Upper lobe of left lung (tissue), 6 donors: ENCODE measurements around the gene PRSS36. TPM values are rescaled to one million over a fixed set of nuclear protein-coding genes. Genes with fewer than 3 reads are reported as not detected.
"Not testable (repeated sequence)": the region's sequence is repeated elsewhere in the genome, so short reads cannot be mapped to it uniquely, and the experiment has no call there.

Experiments
- ATAC-seq, 2 donors: fragments of 200-7000 bp; cut with Tn5 transposase; one replicate each; pipeline ENCODE4 v1.9.1; 2022; ENCODE audit warnings: mild to moderate bottlenecking in 2 of 2, moderate library complexity in 2 of 2; ENCODE audit not compliant: low FRiP score in 2 of 2
- DNase-seq, 2 donors: peaks; one replicate each; pipeline ENCODE4 v3.0.0-alpha.2; 2019 to 2020
- H3K27ac ChIP-seq, 4 donors: fragments of 200-600 bp; sonication (generic); one replicate each; pipeline ENCODE4 v1.5.1; 2016 to 2019
- H3K27me3 ChIP-seq, 4 donors: fragments of 200-600 bp; sonication (generic); one replicate each; pipeline ENCODE4 v1.5.1; 2017 to 2019
- H3K36me3 ChIP-seq, 4 donors: fragments of 200-600 bp; sonication (generic); one replicate each; pipeline ENCODE4 v1.5.1; 2016 to 2019
- H3K4me1 ChIP-seq, 4 donors: fragments of 200-600 bp; sonication (generic); one replicate each; pipeline ENCODE4 v1.5.1; 2018 to 2019
- H3K4me3 ChIP-seq, 4 donors: fragments of 200-600 bp; sonication (generic); one replicate each; pipeline ENCODE4 v1.5.1; 2017 to 2019; ENCODE audit warnings: mild to moderate bottlenecking in 2 of 4, moderate library complexity in 1 of 4
- H3K9me3 ChIP-seq, 4 donors: fragments of 200-600 bp; sonication (generic); one replicate each; pipeline ENCODE4 v1.5.1; 2018 to 2019
- EP300 ChIP-seq, 4 donors: sonication (generic); formaldehyde crosslinking; IDR thresholded peaks; one replicate each; pipeline ENCODE4 v1.5.1; 2017; ENCODE audit warnings: antibody characterized with exemption in 4 of 4, control low read depth in 2 of 4
- POLR2A ChIP-seq, 4 donors: fragments of 450-650 bp; IDR thresholded peaks; one replicate each; pipeline ENCODE4 v1.5.1; 2016 to 2017; ENCODE audit warnings: antibody characterized with exemption in 4 of 4, mild to moderate bottlenecking in 2 of 4
- POLR2AphosphoS5 ChIP-seq, 2 donors: sonication (generic); formaldehyde crosslinking; IDR thresholded peaks; one replicate each; pipeline ENCODE4 v1.5.1; 2017; ENCODE audit warnings: antibody characterized with exemption in 2 of 2
- WGBS, 2 donors: methylation state at CpG; one replicate each; pipeline ENCODE4 v1.1.5; 2017 to 2018; 5-methylcytosine and 5-hydroxymethylcytosine counted together
- total RNA-seq, 6 donors: library from RNA; depleted of rRNA in 4 of 6; stranded (reverse); fragments of >200 nt in 4 of 6; gene quantifications; one replicate each; pipeline versions ENCODE4 v1.1.0 to v1.2.1, GENCODE V29; 2016 to 2021
- TF ChIP-seq, protein P1 (sequence below), 6 experiments: fragments of 450-650 bp in 4 of 6; fragments of 200-600 bp in 2 of 6; sonication (generic) in 2 of 6; IDR thresholded peaks; one replicate each; pipeline ENCODE4 v1.5.1; 2016 to 2019; ENCODE audit warnings: antibody characterized with exemption in 6 of 6
- donor health status: DM: no; HTN: no; CAD: no; lungs with moderate emphysema.
- donor health status: DM: no; HTN: yes; CAD: no; lungs with severe emphysema.

Gene PRSS36
- total RNA-seq, 6 donors from 2014 or later, result 1.4 to 61.8 (median 5.6) TPM

DNA sequence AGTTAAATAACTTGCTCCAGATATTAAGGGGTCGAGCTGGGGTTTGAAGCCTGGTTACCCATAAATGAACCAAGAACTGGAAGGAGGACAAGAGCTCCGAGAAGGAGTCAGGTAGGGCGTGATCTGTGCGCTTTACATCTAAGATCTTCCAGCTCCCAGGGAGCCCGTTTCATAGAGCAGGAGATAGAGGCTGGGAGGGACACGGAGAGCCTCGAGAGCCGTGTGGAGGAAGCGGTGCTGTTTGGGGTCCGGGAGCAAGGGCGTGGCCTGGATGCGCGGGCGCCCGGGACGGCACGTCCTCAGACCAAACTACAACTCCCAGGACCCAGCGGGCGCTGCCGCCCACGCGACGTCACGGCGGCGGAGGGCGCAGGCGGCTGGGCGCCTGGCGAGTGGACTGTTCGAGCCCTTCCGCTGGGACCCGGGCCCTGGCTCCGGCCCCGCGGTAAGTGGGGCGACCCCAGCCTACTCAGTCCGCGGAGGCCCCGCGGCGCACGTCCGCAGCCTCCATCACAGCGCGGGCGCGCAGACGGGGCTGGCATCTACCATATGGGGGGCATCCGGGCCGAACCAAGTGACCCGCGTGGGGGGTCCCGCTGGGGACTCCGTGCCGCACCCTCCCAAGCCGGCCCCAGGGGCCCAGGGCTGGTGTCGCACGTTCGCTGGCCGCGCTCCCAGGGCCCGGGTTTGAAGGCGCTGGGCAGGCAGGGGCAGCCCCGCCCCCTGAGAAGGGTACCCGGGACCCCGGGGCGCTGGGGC, 41.7 kb downstream of the PRSS36 start, which contains the start of gene BCKDK:
Gene BCKDK (plus strand): TSS at position 352 of the 759 bp plus-strand sequence. CDS start 838 bp downstream, outside the sequence.
- 10 to 29% methylated on average over 8 to 23 of the region's 68 CpGs for WGBS, 2 donors
- peak within 1 kb of the TSS; percentile 78 to 93 (median 89) for H3K27ac ChIP-seq
- peak; percentile 78 to 96 for DNase-seq

DNA sequence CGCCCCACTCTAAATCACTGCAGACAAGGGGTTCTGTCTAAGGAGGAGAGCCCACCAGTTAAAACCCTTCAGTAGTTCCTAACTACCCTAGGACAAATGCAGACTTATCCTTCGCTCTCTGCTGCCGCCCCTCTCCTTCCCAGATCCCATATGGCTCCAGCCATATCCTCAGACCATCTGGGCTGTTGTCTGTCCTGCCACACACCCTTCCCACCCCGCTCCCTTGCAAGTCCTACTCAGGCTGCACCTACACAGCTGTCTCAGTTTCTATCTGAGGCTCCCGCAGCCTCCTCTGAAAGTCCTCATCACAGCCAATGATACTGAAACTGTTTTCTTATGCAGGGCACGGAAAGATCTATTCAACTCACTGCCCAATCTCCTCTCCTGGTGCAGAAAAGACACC, 42.4 kb downstream of the PRSS36 start:
- Histone ChIP-seq H3K36me3 (peaks cover 11 to 33% (median 28%) of the 10 kb centered on the region in 4 donors), H3K9me3 (no peaks in the 10 kb centered on the region), H3K27ac (peak overlapping the region in 2 of 4 donors; percentile 91 to 93), H3K27me3 (no peaks in the 10 kb centered on the region), H3K4me1 (peaks cover 15 to 30% (median 18%) of the 10 kb centered on the region in 4 donors), H3K4me3 (no peak overlapping the region)
- ATAC-seq (no peak), DNase-seq (no peak)
- WGBS, 2 donors, result 90 to 99% methylated on average over 6 of the region's 6 CpGs
- TF ChIP-seq EP300 (IDR thresholded peaks at IDR 0.05) (no peak), POLR2AphosphoS5 (IDR thresholded peaks at IDR 0.05) (no peak), POLR2A (IDR thresholded peaks at IDR 0.05) (no peak)
- TF ChIP-seq, protein P1, sequence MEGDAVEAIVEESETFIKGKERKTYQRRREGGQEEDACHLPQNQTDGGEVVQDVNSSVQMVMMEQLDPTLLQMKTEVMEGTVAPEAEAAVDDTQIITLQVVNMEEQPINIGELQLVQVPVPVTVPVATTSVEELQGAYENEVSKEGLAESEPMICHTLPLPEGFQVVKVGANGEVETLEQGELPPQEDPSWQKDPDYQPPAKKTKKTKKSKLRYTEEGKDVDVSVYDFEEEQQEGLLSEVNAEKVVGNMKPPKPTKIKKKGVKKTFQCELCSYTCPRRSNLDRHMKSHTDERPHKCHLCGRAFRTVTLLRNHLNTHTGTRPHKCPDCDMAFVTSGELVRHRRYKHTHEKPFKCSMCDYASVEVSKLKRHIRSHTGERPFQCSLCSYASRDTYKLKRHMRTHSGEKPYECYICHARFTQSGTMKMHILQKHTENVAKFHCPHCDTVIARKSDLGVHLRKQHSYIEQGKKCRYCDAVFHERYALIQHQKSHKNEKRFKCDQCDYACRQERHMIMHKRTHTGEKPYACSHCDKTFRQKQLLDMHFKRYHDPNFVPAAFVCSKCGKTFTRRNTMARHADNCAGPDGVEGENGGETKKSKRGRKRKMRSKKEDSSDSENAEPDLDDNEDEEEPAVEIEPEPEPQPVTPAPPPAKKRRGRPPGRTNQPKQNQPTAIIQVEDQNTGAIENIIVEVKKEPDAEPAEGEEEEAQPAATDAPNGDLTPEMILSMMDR (IDR thresholded peaks at IDR 0.05), result no peak

More for the DNA sequence above, 41.7 kb downstream of the PRSS36 start, which contains the start of gene BCKDK:
- no peaks in the 10 kb centered on the region for H3K9me3 ChIP-seq
- TF ChIP-seq EP300 (IDR thresholded peaks at IDR 0.05), result no peak
- TF ChIP-seq POLR2AphosphoS5 (IDR thresholded peaks at IDR 0.05), result peak; percentile 47 to 78
- TF ChIP-seq POLR2A (IDR thresholded peaks at IDR 0.05), result peak in 2 of 4 donors; percentile 12 to 79
- TF ChIP-seq, protein P1 (IDR thresholded peaks at IDR 0.05), result no peak
- no peaks in the 10 kb centered on the region for H3K27me3 ChIP-seq
- H3K36me3 ChIP-seq, result peaks cover 11 to 39% (median 30%) of the 10 kb centered on the region in 4 donors
- H3K4me3 ChIP-seq, result peak within 1 kb of the TSS; percentile 68 to 97 (median 78)
- peaks cover 15 to 37% (median 19%) of the 10 kb centered on the region in 4 donors for H3K4me1 ChIP-seq
- ATAC-seq, result peak in 1 of 2 donors; percentile 92

DNA sequence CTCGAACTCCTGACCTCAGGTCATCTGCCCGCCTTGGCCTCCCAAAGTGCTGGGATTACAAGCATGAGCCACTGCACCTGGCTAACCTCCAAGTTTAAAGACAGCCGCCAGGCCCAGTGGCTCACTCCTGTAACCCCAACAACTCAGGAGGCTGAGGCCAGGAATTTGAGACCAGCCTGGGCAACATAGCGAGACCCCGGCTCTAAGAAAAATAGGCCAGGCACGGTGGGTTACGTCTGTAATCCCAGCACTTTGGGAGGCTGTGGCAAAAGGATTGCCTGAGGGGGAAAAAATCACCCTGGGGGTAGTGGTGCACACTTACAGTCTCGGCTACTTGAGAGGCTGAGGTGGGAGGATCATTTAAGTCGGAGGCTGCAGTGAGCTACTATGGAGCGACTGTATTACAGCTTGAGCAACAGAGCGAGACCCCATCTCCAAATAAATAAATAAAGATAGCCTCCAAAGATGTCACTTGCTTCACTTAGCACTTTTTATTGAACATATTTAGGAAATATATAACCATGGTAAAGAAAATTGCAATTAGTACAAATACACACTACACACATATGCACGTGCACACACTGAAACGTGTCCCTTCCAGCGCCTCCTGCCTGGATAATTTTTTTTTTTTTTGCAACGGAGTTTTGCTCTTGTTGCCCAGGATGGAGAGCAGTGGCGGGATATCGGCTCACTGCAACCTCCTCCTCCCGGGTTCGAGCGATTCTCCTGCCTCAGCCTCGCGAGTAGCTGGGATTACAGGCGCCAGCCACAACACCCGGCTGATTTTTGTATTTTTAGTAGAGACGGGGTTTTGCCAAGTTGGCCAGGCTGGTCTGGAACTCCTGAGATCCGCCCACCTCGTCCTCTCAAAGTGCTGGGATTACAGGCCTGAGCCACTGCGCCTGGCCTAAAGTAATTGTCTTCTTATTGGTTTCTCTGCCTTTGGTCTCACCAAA, 43.1 kb downstream of the PRSS36 start:
- Histone ChIP-seq H3K4me1 (peaks cover 15 to 27% (median 18%) of the 10 kb centered on the region in 4 donors), H3K36me3 (peaks cover 7 to 27% (median 21%) of the 10 kb centered on the region in 4 donors), H3K27me3 (no peaks in the 10 kb centered on the region), H3K27ac (no peak overlapping the region), H3K9me3 (no peaks in the 10 kb centered on the region), H3K4me3 (no peak overlapping the region)
- DNase-seq, result no peak
- TF ChIP-seq EP300 (IDR thresholded peaks at IDR 0.05) (no peak), POLR2AphosphoS5 (IDR thresholded peaks at IDR 0.05) (no peak), POLR2A (IDR thresholded peaks at IDR 0.05) (no peak)
- TF ChIP-seq, protein P1 (IDR thresholded peaks at IDR 0.05), result no peak
- ATAC-seq, result no peak
- WGBS, 2 donors, result 95% methylated on average over 27 to 28 of the region's 28 CpGs

DNA sequence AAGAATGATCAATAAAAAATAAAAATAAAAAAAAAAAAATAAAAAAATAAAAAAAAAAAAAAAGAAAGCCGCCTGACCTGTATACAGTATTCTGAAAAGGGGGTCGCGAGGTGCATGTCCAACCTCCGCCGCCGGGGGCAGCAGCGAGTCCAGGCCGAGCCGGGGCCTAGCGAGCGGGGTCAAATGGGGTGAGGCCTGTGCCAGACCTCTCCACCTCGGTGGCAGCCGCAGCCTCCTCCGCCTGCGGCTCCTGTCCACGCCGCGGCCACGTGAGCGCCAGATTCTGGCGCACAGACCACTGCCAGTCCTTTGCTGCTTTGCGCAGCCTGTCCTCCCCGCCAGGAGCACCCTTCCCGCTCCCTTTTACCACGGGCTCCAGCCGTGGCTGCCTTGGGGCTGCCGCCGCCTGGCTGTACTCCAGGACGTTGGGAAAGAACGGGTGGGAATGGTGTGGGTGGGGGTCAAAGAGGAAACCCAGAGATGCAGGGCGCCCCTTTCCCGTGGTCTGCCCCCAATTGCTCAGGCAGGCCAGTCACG, 44.1 kb downstream of the PRSS36 start:
- Histone ChIP-seq H3K4me1 (peaks cover 15 to 27% (median 18%) of the 10 kb centered on the region in 4 donors), H3K36me3 (peaks cover 3 to 16% (median 11%) of the 10 kb centered on the region in 4 donors), H3K4me3 (peak overlapping the region in 3 of 4 donors; percentile 5 to 38 (median 23)), H3K27me3 (no peaks in the 10 kb centered on the region), H3K9me3 (no peaks in the 10 kb centered on the region), H3K27ac (peak overlapping the region in 3 of 4 donors; percentile 60 to 74 (median 69))
- TF ChIP-seq POLR2A (IDR thresholded peaks at IDR 0.05), result peak in 1 of 4 donors; percentile 28
- no peak for TF ChIP-seq EP300 (IDR thresholded peaks at IDR 0.05)
- TF ChIP-seq, protein P1 (IDR thresholded peaks at IDR 0.05), result peak; percentile 74 to 90 (median 85)
- peak; percentile 42 to 49 for TF ChIP-seq POLR2AphosphoS5 (IDR thresholded peaks at IDR 0.05)
- WGBS, 2 donors, result 8 to 11% methylated on average over 30 to 33 of the region's 33 CpGs
- peak; percentile 93 for ATAC-seq
- DNase-seq, result peak; percentile 92 to 98

DNA sequence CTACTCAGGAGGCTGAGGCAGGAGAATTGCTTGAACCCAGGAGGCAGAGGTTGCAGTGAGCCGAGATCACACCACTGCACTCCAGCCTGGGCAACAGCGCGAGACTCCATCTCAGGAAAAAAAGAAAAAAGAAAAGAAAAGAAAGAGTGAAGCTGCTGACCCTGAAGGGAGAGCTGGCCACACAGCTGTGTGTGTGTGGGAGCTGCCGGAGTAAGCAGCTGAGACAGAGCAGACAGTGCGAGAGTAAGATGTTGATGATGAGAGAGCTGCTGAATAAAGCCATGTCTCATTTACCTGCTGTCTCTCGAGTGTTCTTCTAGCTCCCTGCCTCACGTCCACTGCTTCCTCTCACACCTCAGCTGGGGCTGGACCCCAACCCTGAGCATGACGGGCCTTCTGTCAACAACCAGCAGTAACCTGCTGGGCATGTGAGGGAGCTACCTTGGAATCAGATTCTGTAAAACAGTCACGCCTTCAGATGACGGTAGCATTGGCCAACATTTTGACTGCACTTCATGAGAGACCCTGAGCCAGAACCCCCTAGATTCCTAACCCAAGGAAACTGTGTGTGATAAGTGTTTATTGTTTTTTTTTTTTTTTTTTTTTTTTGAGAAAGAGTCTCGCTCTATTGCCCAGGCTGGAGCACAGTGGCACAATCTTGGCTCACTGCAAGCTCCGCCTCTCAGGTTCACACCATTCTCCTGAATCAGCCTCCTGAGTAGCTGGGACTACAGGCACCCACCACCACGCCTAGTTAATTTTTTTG, 48.8 kb downstream of the PRSS36 start:
- not testable (repeated sequence) for H3K36me3 ChIP-seq, H3K27ac ChIP-seq, H3K27me3 ChIP-seq, H3K9me3 ChIP-seq, H3K4me3 ChIP-seq, H3K4me1 ChIP-seq, DNase-seq
- 84 to 85% methylated on average over 13 of the region's 13 CpGs for WGBS, 2 donors
- ATAC-seq, result peak in 1 of 2 donors; percentile 19
